GM18520 (cell line): Measurements from ENCODE around the gene DDAH1.
"Not testable (repeated sequence)": the region's sequence is repeated elsewhere in the genome, so short reads cannot be mapped to it uniquely, and the experiment has no call there.

Experiments
- ATAC-seq: cut with Tn5 transposase; IDR thresholded peaks from one replicate; pipeline ENCODE4 v1.9.1; 2021; ENCODE audit not compliant: unreplicated experiment

DDAH1 gene

DNA sequence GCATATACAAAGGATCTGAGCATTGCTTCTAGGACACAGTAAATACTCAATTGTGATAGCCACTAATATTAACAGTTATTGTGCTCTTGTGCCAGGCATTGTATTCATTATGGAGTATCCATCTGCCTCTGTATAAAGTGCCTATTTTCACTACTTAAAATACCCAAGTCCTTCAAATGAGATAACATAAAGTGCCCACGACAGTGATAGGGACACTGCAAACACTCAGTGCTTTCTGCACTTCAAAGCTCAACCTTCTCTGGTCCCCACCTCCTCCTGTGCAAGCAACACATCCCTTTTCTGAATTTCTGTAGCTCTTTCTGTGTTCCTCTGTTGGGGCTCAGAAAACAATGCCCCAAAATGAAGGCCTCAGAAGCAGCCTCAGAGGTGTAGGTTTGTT, 6.6 kb upstream of the DDAH1 start:
- ATAC-seq: no peak

- ATAC-seq: not testable (repeated sequence)
Measured at GRCh38 chr1:85470130-85470529, 5.2 kb upstream of the DDAH1 start.

DNA sequence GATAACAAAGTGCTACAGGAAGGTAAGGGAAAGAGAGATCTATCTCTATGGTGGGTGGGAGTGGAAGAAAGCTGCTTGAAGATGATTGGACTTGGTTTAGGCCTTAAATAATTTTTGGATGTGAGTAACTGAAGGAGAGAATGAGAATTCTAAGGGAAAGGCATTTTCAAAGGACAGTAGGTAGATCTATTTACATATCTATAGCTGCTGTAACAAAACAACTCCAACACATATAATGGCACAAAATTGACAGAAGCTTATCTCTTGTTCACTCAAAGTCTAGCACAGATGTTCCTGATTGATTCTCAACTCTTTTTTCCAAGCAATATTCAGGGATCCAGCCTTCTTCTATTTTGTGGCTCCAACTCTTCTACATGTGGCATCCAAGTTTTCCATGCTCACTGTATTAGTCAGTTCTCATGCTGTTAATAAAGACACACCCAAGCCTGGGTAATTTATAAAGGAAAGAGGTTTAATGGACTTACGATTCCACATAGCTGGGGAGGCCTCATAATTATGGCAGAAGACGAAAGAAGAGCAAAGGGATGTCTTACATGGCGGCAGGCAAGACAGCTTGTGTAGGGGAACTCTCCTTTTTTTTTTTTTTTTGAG, 3.1 kb upstream of the DDAH1 start:
- no peak for ATAC-seq

DNA sequence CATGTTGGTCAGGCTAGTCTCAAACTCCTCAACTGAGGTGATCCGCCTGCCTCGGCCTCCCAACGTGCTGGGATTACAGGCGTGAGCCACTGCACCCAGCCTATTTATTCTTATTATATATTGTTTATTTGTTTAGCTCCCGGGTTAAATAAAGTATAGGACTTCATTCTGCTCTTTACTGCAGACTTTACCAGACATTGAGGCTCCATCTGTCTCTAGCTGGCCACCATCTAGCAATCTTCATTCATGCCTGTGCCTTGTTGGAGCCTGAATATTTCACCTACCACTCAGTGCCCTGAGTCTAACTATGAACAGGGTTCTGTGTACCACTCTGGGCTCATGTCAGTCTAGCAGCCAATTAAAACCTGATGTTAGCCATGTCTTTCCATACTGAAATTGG, 2.1 kb upstream of the DDAH1 start:
- no peak for ATAC-seq

- ATAC-seq: no peak
Measured at GRCh38 chr1:85465786-85466134, 801 bp upstream of the DDAH1 start.

DNA sequence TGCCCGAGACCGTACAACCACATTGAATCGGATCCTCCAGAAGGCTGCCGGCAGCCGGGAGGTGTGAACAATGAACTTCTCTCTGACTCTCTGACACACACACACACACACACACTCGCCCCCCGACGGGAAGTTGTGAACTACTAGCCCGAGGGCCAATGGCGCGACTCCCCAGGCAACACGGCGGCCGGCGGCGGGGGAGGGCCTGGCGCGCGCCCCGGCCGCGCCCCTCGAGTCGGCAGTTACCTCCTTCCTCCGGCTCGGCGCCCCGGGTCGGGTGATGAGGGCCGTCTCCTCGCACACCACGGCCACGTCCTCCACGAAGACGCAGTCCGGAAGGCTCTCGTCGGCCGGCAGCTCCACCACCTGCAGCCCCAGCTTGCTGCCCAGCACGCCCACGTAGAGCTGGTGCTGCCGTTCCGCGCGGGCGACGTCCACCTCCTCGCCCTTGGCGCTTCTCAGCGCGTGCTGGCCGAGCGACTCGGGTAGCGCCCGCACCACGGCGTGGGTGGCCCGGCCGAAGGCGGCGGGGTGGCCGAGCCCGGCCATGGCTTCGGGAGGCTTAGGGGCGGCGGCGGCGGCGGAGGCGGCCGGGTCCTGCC, 361 bp downstream of the DDAH1 start:
- ATAC-seq: peak; percentile 43

DNA sequence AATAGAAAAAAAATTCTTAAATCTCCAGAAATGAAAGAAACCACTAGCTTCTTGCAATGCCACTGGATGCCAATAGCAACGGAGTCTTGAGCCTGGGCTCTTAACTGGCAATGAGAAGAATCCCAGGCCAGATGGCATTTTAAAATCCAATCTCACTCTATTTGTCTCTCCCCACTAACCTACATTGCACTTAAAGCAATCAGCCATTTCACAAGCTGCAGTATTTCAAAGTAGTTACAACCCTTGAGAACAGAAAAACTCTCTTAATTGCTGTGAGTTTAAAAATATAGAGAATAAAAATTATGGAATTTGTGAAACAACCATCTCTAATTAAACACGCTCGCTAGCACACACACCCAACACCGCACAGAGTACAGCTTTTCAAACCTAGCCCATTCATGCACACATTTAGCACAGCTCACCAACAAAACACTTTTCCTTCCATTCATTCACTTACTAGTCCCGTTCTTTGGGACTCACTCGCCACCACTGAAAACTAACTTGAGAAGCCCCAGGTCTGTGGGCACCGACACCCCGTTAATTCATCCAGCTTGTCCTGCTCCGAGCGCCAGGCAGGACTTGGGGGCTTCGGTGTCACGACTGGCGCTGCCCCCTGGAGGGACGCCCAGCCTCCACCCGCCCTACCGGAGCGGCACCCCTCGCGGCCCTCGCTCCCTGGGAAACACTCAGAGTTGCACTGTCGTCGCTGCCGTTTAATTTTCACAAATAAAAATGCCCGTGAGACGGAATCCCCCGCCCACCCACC, 1.0 kb downstream of the DDAH1 start:
- ATAC-seq: no peak

- ATAC-seq: no peak
Measured at GRCh38 chr1:85462931-85463649, 1.9 kb downstream of the DDAH1 start.

DNA sequence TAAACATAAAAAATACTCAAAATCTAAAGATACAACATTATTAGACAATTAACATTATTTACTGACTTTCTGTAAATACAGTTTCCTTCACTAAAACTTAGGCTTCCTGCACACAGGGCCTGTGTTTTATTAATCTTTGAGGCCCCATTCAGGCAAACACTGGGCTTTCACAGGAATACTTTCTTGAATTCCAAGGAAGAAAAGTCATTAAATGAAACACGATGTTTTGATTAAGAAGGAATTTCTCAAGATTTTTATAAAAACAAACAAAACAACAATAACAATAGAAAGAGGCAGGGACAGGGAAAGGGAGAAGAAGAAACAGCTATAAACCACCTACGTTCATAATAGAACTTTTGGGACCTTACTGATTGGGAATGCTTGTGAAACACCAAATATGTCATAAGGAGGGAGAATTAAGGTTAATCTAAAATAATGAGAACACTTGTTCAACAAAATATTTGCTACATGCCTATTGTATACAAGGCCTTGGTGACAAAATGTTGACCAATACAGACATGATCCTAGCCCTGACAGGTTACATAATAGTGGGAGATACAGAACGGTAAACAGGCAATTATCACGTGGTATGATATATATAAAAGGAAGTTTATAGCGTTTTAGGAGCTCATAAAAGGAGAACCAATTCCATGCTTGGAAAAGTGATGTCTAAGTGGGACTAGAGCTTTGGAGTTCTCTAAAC, 3.6 kb downstream of the DDAH1 start:
- ATAC-seq: no peak

GRCh38 chr1:85460555-85461088, 4.3 kb downstream of the DDAH1 start:
- ATAC-seq: no peak

DNA sequence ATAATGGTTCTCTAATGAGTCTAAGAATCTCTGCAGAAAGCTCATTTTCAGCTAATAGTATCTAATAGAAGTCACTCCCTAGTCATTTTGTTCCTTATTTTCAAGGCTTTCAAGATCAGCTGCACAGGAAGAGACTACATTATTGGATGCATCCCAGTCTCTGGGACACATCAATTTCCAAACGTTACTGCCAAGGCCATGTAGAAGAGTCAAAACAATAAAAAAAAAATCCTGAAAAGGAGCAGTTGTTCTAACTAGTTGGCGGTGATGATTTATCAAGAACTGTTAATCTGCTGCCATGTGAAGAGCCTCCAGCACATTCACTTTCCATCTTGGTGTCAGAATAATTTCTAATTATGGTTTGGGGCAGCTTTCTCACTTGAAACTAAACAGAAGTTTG, 5.7 kb downstream of the DDAH1 start:
- ATAC-seq: no peak

DNA sequence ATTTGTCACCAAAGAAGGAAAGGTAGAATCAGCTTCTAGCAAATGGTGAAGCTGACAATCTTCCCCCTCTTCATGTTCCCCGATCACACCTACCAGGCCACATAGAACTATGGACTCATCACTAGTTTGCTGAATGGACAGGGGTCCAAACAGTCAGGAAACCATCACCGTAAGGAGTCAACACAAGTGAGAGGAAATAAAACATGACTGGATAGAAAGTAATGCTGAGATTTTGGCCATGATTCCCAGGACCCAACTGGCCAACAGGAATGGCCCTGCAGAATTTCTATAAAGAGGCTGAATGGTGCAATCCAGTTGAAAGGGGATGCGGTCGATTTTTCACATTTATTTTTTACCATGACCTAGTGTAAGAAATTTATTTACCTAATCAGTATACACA, 10.7 kb downstream of the DDAH1 start:
- ATAC-seq: no peak

DNA sequence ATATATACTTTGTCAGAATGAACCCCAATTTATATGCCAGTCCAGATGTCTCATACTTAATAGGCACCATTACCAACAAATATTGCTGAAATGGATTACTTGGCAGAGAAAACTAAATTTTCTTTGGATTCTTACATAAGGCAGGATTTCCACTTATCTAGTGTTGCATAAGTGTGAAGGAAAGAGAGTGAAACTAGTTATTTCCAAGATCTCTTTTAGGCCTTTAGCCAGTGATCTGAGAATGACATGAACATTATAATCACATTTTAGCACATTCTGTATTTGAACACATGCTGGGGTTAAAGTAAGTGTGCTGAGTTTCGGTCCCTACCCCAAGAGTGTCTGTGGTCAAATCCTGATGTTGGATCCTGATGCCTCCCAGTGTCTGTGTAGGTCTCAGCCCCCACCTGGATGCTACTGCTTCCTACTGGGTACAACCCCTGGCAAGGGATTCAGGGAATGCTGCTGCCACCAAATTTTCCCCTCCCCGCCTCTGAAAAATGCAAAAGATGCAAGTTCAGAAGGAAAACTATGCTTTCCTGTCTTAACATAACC, 11.2 kb downstream of the DDAH1 start:
- no peak for ATAC-seq

DNA sequence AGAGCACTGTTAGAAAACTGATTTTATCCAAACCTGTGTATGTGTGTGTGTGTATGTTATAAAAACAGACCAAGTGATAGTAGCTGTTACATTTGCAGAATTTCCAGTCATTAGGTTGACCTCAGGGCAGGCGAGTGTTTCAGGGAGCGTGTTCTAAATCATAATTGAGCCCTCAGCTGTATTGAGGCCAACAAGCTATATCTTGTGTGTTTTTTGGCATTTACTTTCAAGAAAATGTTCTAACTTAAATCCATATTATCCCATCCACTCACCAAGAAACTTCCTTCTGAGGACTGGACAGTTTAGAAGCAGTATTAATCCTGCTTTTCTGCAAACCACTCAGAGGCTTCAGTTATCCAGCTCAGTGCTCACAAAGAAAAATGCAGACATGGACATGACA, 12.0 kb downstream of the DDAH1 start:
- no peak for ATAC-seq

- no peak for ATAC-seq
Measured at GRCh38 chr1:85451236-85451830, 13.6 kb downstream of the DDAH1 start.

GRCh38 chr1:85450832-85451231, 14.1 kb downstream of the DDAH1 start:
- no peak for ATAC-seq

GRCh38 chr1:85449356-85449755, 15.6 kb downstream of the DDAH1 start:
- no peak for ATAC-seq

- ATAC-seq: no peak
Measured at GRCh38 chr1:85448358-85448757, 16.6 kb downstream of the DDAH1 start.

- no peak for ATAC-seq
Measured at GRCh38 chr1:85447006-85447943, 17.7 kb downstream of the DDAH1 start.
